HG03060 (cell line): ENCODE measurements around the gene SH3RF3.

Experiments
- ATAC-seq: cut with Tn5 transposase; IDR thresholded peaks from one replicate; pipeline ENCODE4 v1.9.1; 2021; ENCODE audit warnings: low read depth, moderate number of reproducible peaks; ENCODE audit not compliant: unreplicated experiment

Gene SH3RF3

DNA sequence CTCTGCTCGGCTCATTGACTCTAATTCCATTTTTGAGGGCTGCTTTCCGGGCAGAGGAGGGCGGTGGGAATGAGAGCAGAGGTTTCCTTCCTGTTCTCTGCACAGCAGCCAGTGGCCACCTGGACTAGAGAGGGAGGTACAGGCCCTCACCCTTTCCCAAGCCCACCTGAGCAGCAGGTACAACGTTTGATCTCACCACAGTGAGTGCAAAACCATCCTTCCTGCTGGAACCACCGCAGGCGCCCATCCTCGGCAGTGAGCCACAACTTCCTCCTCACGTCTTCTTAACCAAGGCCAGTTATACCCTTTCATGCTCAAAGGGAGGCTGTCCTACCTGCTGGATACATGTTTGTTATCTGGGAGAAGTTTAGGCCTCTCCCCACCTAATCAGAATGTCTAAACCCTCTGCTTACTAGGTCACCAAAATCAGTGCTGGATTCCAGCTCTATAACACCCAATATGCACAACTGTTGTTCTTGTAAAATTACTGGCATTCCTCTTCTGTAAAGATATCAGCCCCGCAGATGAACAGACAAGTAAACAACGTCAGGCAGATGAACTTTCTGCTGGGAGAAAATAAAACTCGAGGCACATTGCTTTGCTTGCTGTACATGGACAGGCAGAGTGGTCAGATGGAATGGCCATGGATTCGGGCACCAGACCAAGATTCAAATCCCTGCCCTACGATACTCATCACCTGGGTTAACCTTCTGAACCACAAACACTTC, 191.4 kb downstream of the SH3RF3 start:
- no peak for ATAC-seq

DNA sequence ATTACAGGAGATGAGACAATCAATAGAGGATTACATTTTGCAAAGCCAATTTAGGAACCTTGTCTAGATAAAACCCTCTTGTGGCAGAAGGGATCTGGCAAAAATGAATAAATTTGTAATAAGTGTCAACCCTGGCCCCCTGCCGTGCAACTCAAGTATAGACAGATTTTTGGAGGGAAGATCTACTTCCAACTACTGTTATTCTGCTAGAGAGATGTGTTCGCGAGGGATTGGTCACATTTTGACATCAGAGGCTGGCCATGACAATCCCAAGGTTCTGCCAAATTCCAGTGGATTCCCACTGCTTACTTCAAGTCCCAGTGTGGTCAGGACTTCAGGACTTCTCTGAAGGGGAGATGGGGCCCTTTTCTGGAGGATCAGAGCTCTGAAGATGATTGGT, 192.6 kb downstream of the SH3RF3 start:
- no peak for ATAC-seq

DNA sequence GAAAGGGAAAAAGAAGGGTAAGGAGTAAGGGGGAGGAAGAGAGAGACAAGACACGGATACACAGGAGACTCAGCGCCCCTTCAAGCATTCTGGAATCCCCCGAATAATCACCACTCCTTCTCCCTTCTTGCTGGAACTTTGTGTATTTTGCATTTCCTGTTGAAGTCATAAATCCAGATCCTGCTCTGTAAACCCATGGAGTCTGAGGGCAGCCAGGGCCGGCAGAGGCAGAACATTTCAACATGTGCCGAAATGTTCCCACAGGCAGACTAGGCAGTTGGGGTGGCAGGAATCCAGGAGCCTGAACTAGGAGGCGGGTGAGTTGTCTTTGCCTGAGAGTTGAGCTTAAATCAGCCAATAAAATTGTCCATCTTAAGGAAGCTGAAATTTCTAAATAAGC, 193.1 kb downstream of the SH3RF3 start:
- ATAC-seq: no peak

DNA sequence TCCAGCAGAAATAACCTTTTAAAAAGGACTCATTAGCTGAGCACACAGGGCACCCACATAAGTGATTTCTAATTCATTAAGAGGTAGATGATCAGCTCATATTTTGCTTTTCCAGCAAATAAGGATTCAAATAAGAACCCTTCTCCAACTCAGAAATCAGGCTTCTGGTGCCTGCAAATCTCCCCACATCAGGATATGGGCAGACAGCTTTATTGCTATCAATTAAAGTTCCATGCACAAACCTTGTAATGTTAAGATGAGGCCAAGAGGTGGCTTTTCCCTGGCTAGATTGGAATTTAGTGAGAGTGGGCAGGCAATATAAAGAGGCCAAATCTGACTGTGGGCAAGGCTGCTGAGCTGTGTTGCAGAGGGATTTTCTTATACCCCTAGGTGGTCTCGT, 193.6 kb downstream of the SH3RF3 start:
- no peak for ATAC-seq

DNA sequence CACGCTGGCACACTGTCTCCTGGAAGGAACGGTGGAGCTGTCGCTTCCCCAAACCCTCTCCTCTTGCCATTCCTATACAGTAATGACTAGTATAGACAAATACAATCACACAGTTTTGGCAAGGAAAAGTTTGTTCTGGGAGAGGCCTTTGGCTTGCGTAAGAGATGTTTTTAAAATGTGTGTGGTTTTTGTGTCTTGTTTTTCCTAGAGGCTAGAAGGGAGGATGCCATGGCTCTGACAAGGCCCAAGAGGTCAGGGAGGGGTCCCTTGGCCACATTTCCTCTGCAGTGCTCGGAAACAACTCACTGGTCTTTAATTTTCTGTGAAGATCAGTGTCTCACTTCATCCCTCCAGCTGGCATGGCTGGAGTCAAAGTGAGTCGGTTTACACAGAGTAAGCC, 195.9 kb downstream of the SH3RF3 start:
- no peak for ATAC-seq

DNA sequence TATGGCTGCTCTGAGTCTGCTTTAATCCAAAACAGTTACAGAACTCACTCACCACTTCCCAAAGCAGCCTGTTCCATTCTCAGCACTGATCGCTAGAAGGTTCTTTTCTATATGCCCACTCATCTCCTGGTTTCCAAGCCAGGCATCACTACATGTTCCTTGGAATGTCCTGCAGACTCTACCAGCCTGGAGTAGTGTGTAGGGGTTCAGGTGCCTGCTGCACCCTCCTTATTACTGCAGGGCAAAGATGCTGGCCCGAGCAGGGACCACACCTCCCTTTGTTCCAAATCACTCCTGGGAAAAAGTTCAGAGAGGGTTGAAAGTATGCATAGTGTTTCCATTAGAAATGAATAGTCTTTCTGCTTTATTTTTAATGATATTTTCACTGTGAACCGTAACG, 196.6 kb downstream of the SH3RF3 start:
- ATAC-seq: no peak

DNA sequence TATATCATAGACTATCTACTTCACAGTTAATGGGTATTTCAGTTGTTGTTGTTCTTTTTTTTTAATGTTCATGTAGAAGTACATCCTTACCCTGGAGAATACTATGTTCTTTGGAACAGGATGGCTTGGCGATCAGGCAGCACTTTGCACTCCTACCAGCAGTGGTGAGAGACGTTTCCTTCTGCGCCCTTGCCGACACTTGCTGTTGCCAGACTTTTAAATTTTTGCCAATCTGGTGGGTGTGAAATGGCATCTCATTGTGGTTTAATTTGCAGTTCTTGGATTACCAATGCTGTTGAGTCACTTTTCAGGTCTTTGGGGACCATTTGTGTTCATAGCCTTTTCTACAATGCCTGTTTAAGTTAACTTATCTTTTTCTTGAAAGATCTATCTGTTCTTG, 197.3 kb downstream of the SH3RF3 start:
- ATAC-seq: no peak

DNA sequence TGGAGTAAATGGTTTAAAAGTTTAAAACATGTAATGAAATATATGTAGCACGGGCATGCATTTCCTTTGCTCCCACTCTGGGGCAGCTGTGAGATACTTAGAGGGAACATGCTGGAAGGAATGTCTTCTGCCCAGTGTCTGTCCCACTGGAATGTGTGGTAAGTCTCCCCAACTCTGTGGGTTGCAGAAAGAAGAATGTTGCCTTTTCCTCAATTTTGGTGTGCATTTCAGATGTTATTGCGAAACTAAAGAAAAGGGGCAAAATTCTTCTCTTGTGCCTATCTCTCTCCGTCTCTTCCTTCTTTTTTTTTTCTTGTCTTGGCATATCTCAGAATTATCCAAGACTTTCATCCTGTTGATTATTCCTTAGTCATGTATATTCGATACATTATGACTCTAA, 201.1 kb downstream of the SH3RF3 start:
- no peak for ATAC-seq

DNA sequence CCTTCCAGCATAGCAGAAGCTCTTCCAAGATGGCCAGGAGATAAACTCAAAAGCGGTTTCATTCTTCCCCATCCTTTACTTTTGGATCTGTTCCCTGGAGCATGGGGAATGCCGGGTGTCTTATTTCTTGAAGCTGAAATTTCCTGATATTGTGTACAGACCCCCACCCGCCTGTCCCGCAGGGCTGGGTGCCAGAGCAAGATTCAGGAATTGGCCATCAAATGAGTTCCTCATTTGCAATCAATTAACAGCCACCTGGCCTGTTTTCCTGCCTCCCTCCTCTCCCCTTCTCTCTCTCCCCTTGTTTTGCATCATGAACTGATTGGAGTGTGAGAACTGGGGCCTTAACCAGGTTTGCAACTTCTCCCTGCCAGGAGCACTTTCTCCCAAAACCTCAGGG, 202.1 kb downstream of the SH3RF3 start:
- no peak for ATAC-seq

DNA sequence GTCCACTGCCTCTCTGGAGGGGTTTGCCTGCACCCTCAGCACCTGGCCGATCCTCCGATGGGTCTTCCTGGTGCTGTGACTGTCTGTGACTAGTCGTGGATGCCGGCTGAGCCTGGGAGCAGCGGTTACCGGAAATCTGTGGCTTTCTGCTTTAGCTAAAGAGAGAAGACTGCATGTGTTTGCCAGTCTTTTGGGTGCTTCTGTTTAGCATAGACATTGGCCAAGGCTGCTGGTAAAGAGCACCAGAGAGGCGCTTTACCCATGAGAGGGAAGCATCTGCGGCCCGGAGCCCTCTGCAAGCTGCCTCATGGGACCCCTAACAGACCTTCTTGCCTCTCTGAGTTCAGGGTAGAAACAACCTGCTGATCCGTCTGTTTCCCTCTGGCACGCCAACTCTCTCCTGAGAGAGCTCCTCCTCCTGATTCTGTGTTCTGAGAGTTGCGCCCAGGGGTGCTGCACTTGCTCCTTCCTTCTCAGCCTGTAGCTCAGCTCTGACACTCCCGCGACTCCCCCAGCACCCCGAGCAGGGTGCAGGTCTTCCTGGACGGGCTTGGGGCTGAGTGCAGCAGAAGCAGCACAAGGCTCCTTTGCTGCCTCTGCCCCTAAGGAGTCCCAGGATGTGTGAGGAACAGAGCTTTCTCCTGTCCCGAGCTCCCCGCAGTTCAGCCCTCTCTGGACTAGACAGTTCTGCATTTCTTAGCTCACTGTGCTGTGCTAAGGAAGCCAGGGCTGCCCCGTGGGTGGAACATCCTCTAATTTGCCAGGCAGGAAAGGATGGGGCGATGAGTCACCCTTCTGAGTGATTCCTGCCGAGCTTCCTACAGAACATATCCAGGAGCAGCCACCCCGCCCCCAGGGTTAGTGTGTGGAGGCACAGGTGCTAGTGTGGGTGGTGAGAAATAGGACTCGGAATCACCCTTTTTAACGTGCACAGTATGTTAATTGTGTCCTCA, 203.2 kb downstream of the SH3RF3 start:
- no peak for ATAC-seq

DNA sequence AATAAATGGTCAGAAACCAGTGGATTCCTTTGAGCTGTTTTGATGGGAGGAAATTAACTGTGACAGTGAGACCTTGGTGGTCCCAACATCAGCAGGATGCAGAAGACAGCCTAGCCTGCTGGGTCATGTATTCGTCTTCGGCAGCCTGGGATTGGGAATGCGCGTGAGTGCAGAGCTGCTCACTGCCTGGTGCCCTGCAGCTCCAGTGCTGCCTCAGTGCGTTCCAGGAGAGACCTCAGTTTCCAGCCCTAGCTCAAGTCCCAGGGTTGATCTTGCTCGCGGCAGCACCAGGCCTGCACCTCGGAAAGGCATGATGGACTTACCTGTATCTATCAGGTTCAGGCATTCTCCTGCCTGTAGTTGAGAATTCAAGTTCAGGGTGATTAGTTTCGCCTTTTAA, 203.9 kb downstream of the SH3RF3 start:
- no peak for ATAC-seq

DNA sequence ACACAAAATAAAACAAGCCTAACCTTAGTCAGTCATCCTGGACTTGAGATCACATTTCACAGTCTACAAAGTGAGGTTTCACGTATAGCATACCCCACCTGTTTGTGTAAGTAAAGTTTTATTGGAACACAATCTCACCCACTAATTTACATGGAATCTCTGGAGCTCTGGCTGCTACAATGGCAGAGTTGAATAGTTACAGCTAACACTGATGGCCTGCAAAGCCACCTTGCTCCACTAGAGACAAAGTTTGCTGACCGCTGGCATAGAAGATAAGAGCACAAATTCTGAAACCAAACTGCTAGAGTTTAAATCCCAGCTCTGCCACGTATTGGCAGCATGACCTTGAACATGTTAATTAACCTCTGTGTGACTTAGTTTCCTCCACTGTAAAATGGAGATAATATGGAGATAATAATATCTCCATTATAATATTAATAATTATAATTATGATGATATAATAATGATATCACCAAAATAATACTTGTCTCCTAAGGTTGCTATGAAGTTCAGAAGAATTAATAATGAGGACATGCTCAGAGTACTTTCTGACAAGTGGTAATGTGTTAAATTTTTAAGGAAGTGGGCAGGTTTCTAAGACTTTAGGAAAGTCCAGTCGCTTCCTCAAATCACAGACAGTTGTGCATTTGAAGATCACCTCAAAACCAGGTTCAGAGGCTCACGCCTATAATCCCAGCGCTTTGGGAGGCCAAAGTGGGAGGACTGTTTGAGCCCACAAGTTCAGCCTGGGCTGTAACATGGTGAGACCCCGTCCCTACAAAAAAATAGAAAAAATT, 204.6 kb downstream of the SH3RF3 start:
- no peak for ATAC-seq

DNA sequence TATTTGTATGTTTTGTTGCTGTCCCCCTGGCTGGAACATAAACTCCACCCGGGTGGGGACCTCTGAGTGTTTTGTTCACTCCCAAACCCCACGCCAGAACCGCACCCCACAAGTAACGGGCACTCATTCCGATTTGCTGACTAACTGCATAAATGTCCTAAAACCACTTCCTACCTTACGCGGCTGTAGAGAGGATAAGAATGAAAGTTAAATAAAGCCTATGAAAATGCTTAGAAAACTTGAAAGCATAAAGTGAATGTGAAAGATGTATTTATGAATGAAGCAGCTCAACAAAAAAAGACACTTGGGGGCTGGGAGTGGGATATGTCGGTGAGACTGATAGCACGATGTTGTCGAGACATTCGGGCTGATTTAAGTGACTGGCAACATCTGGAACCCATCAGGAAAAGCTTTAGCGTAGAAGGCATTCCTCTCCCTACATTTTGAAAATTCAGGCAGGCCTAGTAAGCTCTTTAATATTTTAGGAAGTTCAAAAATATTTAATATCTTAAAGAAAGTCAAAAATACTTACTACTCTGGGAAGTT, 206.7 kb downstream of the SH3RF3 start:
- no peak for ATAC-seq

DNA sequence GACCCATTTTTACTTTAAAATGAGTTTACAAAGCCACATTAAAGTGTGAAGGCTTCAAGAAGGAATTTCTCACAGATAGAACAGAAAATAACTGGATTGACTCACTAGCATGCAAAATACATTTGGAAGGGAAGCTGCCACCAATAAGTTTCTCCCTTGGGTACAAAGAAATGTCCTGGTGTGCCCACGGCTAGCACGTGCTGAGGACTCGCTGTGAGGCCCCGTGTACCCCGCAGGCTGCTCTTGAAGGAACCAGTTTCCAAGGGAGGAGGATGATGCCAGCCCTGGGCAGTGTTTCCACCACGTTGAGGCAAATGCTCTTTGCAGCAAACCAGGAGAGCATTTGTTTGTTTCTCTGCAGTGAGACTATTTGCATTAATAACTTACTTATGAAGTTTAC, 207.3 kb downstream of the SH3RF3 start:
- no peak for ATAC-seq

DNA sequence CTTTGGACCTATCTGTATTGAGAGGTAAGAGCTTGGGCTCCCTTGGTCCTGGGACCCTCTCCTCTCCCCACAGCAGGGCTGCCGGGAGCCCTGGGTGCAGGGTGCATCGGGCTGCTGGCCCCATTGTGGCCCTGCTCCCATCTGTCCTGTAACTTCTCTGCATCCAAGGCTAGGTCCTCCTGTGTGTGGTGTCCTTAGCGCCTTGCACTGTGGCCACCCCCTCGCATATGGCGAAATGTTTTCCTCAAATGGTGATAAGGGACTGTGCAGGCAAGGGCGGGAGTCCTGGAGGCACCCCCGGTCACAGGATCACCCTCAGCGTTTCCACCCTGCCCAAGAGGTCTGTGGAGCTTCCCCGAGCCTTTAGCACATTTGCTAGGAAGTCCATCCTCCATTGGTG, 208.2 kb downstream of the SH3RF3 start:
- ATAC-seq: no peak

DNA sequence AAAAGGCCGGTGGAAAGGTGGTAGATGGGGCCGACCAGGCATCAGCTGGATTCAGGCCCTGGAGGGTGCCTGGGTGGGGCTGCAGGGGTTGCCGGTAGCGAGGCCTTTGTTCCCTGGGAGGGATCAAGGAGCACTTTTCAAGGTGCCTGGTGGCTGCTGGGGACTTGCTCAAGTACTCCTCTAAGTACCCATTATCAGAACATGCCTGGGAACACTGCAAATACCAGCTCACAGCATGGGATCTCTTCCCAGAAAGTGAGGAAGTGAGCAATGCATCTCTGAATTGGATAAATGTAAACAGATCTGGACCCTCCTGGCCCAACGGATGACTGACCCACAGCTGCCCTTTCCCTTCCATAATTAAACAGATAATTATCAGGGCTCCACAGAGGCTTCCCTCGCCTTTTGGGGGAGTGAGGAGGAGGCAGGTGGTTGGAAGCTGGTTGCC, 210.5 kb downstream of the SH3RF3 start:
- ATAC-seq: no peak

DNA sequence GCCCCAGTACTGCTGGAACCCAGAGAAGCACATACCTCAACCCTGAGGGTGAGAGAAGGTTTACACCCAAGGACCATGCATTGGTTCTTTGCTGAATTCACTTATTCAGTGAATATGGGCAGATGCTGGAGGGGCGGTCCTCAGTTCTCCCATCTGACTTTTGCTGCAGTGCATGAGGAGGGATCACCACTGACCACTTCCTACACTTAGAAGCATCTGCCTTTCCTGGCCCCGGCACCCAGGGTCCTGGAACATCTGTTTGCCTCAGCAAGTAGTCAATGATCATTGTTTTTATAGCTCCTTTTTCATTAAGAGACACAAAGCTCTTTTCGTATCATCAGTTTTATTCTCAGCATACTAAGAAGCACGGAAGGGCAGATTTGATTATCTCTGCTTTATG, 211.4 kb downstream of the SH3RF3 start:
- ATAC-seq: no peak

DNA sequence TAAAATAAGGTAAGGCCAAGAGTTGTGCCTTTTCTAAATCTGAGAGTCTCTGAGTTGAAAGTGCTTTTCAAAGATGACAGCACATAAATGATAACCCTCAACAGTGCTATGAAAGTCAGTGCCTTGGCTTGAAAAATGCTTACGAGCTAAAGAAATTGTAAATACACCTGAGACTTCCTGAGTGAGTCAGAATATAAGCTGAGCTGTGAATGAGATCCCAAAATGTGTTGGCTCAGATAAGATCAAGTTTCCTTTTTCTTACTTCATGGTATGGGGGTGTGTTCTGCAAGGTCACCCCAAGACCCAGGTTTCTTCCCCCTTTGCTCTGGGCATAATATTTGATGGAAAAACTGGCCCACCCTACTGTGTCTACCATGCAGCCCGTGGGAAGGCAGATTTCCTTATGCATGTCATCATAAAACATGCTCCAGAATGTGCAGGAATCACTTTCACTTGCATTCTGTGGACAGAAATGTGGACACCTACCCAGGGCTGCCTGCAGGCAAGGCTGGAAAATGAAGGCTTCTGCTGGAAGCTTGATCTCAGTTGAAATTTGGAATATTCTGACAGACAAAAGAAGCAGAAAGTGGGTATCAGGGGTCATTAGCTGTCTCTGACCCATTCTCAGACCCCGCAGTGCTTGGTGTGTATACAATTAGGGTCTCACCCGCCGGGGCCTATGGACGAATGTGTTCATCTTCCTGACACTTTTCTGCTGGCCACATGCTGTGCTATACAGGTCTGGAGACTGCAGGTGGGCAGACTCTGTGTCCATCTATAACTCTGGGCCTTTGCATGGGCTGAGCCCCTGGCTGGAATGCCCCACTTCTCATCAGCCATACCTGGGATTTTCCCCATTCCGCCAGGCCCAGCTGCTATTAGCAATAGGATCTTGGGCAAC, 212.6 kb downstream of the SH3RF3 start:
- no peak for ATAC-seq

DNA sequence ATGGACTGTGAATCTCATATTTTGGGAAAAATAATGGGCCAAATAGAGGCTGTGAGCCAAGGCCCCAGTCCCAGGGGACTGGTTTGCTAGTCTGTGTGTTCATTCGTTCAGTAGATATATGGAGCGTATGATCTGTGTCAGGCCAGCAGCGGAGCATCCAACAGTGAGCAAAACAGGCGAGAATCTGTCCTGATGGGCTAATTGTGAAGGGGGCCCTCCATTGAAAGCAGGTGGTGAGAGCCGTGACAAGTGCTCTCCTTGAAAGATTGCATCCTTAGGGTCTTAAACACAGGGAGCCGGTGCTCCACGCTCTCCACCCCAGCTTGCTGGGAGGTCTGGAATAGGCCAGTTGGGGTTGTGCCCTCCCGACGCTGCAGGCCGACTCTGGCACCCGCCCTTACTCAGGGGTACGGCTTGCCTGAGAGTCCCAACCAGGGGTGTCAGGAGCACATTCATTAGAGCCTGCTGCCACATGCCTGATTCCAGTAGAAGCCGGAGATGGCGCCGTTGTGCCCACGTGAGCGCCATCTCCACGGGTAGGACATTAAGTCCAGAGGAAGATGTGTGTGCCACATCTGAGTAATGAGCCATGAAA, 213.3 kb downstream of the SH3RF3 start:
- ATAC-seq: no peak
